Measurements from ENCODE around the gene SETD2. TPM values are rescaled to one million over a fixed set of nuclear protein-coding genes. Genes with fewer than 3 reads are reported as not detected.
"Not testable (repeated sequence)": the region's sequence is repeated elsewhere in the genome, so short reads cannot be mapped to it uniquely, and the experiment has no call there.

Gene SETD2
- total RNA-seq, 2 donors from 2014 or later: 59.0 to 61.5 TPM

DNA sequence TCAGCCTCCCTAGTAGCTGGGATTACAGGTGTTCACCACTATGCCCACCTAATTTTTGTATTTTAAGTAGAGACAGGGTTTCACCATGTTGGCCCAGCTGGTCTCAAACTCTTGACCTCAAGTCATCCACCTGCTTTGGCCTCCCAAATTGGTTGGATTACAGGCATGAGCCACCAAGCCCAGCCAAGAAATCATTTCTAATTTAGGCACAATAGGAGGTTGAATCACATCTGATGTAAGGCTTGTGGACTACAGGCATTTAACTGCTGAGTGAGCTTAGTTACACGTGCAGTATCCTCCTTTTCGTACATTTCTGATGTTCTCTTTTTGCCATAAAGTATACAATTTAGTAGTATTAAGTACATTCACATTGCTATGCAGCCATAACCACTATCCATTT, 31.1 kb upstream of the SETD2 start:
- Histone ChIP-seq H3K4me3 (ENCODE audit: low read length) (no peak overlapping the region), H3K9ac (ENCODE audit: extremely low read depth, low read length, poor library complexity, severe bottlenecking) (no peak overlapping the region), H3K27me3 (ENCODE audit: control insufficient read depth, insufficient read depth, low read length, poor library complexity, severe bottlenecking) (no peaks in the 10 kb centered on the region), H3K9me3 (ENCODE audit: control insufficient read depth, low read length) (peaks cover 10% of the 10 kb centered on the region), H3K36me3 (ENCODE audit: control insufficient read depth, insufficient read depth, low read length) (peaks cover 11% of the 10 kb centered on the region), H3K4me1 (ENCODE audit: control insufficient read depth, insufficient read depth, low read length) (no peaks in the 10 kb centered on the region), H3K27ac (ENCODE audit: low read depth, low read length) (no peak overlapping the region)
- DNase-seq: no peak
- Mint-ChIP-seq H3K4me3 (no peak overlapping the region), H3K27me3 (ENCODE audit: insufficient read depth) (no peaks in the 10 kb centered on the region), H3K27ac (no peak overlapping the region), H3K4me1 (no peaks in the 10 kb centered on the region), H3K36me3 (ENCODE audit: low read depth) (peaks cover 19% of the 10 kb centered on the region), H3K9me3 (peaks cover 4% of the 10 kb centered on the region)
- WGBS, 2 experiments (ENCODE audit: insufficient coverage in 1 of 2, insufficient read length in 1 of 2): 93% methylated on average over 2 of the region's 2 CpGs; no CpG with 5 or more reads in 1 of the 2 experiments
- TF ChIP-seq, protein P1, sequence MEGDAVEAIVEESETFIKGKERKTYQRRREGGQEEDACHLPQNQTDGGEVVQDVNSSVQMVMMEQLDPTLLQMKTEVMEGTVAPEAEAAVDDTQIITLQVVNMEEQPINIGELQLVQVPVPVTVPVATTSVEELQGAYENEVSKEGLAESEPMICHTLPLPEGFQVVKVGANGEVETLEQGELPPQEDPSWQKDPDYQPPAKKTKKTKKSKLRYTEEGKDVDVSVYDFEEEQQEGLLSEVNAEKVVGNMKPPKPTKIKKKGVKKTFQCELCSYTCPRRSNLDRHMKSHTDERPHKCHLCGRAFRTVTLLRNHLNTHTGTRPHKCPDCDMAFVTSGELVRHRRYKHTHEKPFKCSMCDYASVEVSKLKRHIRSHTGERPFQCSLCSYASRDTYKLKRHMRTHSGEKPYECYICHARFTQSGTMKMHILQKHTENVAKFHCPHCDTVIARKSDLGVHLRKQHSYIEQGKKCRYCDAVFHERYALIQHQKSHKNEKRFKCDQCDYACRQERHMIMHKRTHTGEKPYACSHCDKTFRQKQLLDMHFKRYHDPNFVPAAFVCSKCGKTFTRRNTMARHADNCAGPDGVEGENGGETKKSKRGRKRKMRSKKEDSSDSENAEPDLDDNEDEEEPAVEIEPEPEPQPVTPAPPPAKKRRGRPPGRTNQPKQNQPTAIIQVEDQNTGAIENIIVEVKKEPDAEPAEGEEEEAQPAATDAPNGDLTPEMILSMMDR (conservative IDR thresholded peaks at IDR 0.05): no peak

DNA sequence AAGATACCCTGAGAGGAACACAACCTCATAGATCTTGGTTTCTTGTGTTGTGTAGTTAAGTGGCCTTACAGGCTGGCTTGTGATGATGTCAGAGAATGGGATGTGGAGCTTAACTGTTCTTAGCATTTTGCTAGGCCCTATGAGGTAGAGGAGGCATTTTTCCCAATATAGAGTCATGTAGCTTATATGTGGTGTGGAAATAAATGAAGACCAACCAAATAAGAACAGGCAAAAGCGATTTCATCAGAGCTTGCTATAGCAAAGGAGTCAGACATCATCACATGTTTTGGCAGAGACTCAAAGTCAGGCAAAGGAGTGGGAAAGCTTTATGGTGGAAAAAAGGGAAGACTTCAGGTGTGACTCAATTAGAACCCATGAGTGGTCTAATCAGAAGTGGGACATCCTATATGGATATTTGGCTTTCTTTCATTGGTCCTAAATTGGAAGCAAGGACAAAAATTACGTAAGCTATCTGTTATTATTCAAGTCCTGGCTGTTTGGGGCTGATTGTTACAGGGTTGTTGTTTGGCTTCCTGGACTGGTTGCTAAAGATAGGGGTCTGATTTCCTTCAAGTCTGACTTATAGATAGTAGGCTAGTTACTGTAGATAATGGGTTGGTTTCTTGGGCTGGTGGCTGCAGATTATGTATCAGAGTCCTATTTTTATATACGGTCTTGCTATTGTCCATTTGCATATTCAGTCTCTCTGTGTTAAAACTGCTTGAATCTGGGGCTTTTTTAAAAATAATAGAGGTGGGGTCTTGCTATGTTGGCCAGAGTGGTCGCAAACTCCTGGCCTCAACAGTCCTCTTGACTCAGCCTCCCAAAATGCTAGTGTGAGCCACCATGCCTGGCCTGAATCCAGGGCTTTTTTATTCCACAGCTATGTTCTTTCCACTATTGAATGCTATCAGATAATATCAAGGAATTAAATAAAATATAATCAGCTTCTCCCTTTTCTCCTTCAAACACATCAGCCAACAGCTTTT, 30.3 kb upstream of the SETD2 start:
- WGBS, 2 experiments (ENCODE audit: insufficient coverage in 1 of 2, insufficient read length in 1 of 2): 91 to 95% methylated on average over 4 of the region's 4 CpGs
- no peak overlapping the region for H3K9ac ChIP-seq (ENCODE audit: extremely low read depth, low read length, poor library complexity, severe bottlenecking)
- Mint-ChIP-seq H3K9me3 (peaks cover 4% of the 10 kb centered on the region), H3K4me3 (no peak overlapping the region), H3K27me3 (ENCODE audit: insufficient read depth) (no peaks in the 10 kb centered on the region), H3K36me3 (ENCODE audit: low read depth) (peaks cover 19% of the 10 kb centered on the region), H3K27ac (no peak overlapping the region), H3K4me1 (no peaks in the 10 kb centered on the region)
- no peaks in the 10 kb centered on the region for H3K4me1 ChIP-seq (ENCODE audit: control insufficient read depth, insufficient read depth, low read length)
- no peak overlapping the region for H3K27ac ChIP-seq (ENCODE audit: low read depth, low read length)
- TF ChIP-seq, protein P1 (conservative IDR thresholded peaks at IDR 0.05): no peak
- H3K4me3 ChIP-seq (ENCODE audit: low read length): no peak overlapping the region
- no peak for DNase-seq
- H3K36me3 ChIP-seq (ENCODE audit: control insufficient read depth, insufficient read depth, low read length): peaks cover 11% of the 10 kb centered on the region
- peaks cover 10% of the 10 kb centered on the region for H3K9me3 ChIP-seq (ENCODE audit: control insufficient read depth, low read length)
- no peaks in the 10 kb centered on the region for H3K27me3 ChIP-seq (ENCODE audit: control insufficient read depth, insufficient read depth, low read length, poor library complexity, severe bottlenecking)

DNA sequence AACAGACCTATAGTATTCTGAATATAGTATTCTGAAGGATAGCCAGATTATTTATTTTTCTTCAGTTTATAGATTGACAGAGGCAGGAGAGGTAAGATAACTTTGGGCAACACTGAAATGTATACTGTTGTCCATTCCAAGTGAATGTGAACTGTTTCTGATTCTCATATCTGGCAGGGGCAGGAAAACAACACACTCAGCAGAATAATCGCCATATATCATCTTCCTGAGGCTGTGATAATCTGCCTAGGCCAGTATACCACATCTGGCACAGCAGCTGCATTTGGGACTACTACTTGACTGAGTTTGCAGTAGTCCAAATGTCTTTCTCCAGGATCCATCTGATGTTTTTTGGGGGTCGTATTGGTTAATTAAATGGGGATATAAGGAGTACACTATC, 22.4 kb upstream of the SETD2 start:
- Histone ChIP-seq H3K27ac (ENCODE audit: low read depth, low read length) (no peak overlapping the region), H3K9ac (ENCODE audit: extremely low read depth, low read length, poor library complexity, severe bottlenecking) (no peak overlapping the region), H3K36me3 (ENCODE audit: control insufficient read depth, insufficient read depth, low read length) (peaks cover 8% of the 10 kb centered on the region), H3K4me3 (ENCODE audit: low read length) (no peak overlapping the region), H3K9me3 (ENCODE audit: control insufficient read depth, low read length) (no peaks in the 10 kb centered on the region), H3K4me1 (ENCODE audit: control insufficient read depth, insufficient read depth, low read length) (no peaks in the 10 kb centered on the region), H3K27me3 (ENCODE audit: control insufficient read depth, insufficient read depth, low read length, poor library complexity, severe bottlenecking) (no peaks in the 10 kb centered on the region)
- no peak for DNase-seq
- Mint-ChIP-seq H3K4me1 (no peaks in the 10 kb centered on the region), H3K27ac (no peak overlapping the region), H3K27me3 (ENCODE audit: insufficient read depth) (no peaks in the 10 kb centered on the region), H3K9me3 (no peaks in the 10 kb centered on the region), H3K4me3 (no peak overlapping the region), H3K36me3 (ENCODE audit: low read depth) (peaks cover 8% of the 10 kb centered on the region)
- TF ChIP-seq, protein P1 (conservative IDR thresholded peaks at IDR 0.05): no peak
- 92 to 93% methylated on average over 2 of the region's 2 CpGs for WGBS, 2 experiments (ENCODE audit: insufficient coverage in 1 of 2, insufficient read length in 1 of 2)

DNA sequence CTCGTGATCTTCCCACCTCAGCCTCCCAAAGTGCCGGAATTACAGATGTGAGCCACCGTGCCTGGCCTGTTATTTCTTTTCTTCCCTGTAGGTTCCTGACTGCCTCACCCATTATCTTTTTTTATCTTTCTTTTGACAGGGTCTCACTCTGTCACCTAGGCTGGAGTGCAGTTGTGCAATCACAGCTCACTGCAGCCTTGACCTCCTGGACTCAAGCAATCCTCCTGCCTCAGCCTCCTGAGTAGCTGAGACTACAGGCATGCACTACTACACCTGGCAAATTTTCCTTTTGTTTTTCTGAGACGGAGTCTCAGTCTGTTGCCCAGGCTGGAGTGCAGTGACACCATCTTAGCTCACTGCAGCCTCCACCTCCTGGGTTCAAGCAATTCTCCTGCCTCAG, 17.8 kb upstream of the SETD2 start:
- not testable (repeated sequence) for H3K4me1 Mint-ChIP-seq; H3K9me3 Mint-ChIP-seq; H3K27ac Mint-ChIP-seq; H3K4me1 ChIP-seq (ENCODE audit: control insufficient read depth, insufficient read depth, low read length); H3K27ac ChIP-seq (ENCODE audit: low read depth, low read length); H3K4me3 Mint-ChIP-seq; H3K9me3 ChIP-seq (ENCODE audit: control insufficient read depth, low read length); H3K27me3 Mint-ChIP-seq (ENCODE audit: insufficient read depth); H3K4me3 ChIP-seq (ENCODE audit: low read length); H3K27me3 ChIP-seq (ENCODE audit: control insufficient read depth, insufficient read depth, low read length, poor library complexity, severe bottlenecking); DNase-seq; H3K9ac ChIP-seq (ENCODE audit: extremely low read depth, low read length, poor library complexity, severe bottlenecking)
- 91 to 92% methylated on average over 4 of the region's 4 CpGs for WGBS, 2 experiments (ENCODE audit: insufficient coverage in 1 of 2, insufficient read length in 1 of 2)
- peaks cover 28% of the 10 kb centered on the region for H3K36me3 ChIP-seq (ENCODE audit: control insufficient read depth, insufficient read depth, low read length)
- H3K36me3 Mint-ChIP-seq (ENCODE audit: low read depth): peaks cover 30% of the 10 kb centered on the region

DNA sequence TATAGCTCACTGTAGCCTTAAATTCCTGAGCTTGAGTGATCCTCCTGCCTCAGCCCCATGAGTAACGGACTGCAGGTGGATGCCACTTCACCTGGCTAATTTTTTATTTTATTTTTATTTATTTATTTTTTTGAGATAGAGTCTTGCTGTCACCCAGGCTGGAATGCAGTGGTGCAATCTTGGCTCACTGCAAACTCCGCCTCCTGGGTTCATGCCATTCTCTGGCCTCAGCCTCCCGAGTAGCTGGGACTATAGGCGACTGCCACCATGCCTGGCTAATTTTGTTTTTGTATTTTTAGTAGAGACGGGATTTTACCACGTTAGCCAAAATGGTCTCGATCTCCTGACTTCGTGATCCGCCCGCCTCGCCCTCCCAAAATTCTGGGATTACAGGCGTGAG, 16.1 kb upstream of the SETD2 start:
- H3K4me1 ChIP-seq (ENCODE audit: control insufficient read depth, insufficient read depth, low read length); H3K9me3 Mint-ChIP-seq; H3K9me3 ChIP-seq (ENCODE audit: control insufficient read depth, low read length); H3K27ac ChIP-seq (ENCODE audit: low read depth, low read length); H3K9ac ChIP-seq (ENCODE audit: extremely low read depth, low read length, poor library complexity, severe bottlenecking); H3K4me3 Mint-ChIP-seq; H3K27ac Mint-ChIP-seq; H3K27me3 ChIP-seq (ENCODE audit: control insufficient read depth, insufficient read depth, low read length, poor library complexity, severe bottlenecking); H3K4me3 ChIP-seq (ENCODE audit: low read length); H3K4me1 Mint-ChIP-seq; DNase-seq; H3K27me3 Mint-ChIP-seq (ENCODE audit: insufficient read depth): not testable (repeated sequence)
- H3K36me3 ChIP-seq (ENCODE audit: control insufficient read depth, insufficient read depth, low read length): peaks cover 38% of the 10 kb centered on the region
- peaks cover 38% of the 10 kb centered on the region for H3K36me3 Mint-ChIP-seq (ENCODE audit: low read depth)
- 94 to 95% methylated on average over 10 to 12 of the region's 12 CpGs for WGBS, 2 experiments (ENCODE audit: insufficient coverage in 1 of 2, insufficient read length in 1 of 2)

Data from endodermal cell (in vitro differentiated cells).